ENCODE results near the gene BATF3.
"Not testable (repeated sequence)": the region's sequence is repeated elsewhere in the genome, so short reads cannot be mapped to it uniquely, and the experiment has no call there.

The BATF3 gene

GRCh38 chr1:212645546-212646543, 53.8 kb downstream of the BATF3 start:
- Histone ChIP-seq H3K4me1 (ENCODE audit: control insufficient read depth in 1 of 2, insufficient read depth in 1 of 2, low read depth in 1 of 2, low read length in 1 of 2) (no peaks in the 10 kb centered on the region), H3K9me3 (no peaks in the 10 kb centered on the region), H3K27ac (no peak overlapping the region), H3K36me3 (no peaks in the 10 kb centered on the region), H3K27me3 (no peaks in the 10 kb centered on the region), H3K4me3 (ENCODE audit: low read depth in 1 of 2, low read length in 1 of 2) (no peak overlapping the region)
- TF ChIP-seq CTCF (IDR thresholded peaks at IDR 0.05), result no peak

GRCh38 chr1:212644866-212645545, 54.6 kb downstream of the BATF3 start:
- TF ChIP-seq CTCF (IDR thresholded peaks at IDR 0.05), result no peak
- H3K4me1 ChIP-seq (ENCODE audit: control insufficient read depth in 1 of 2, insufficient read depth in 1 of 2, low read depth in 1 of 2, low read length in 1 of 2), result no peaks in the 10 kb centered on the region
- H3K4me3 ChIP-seq (ENCODE audit: low read depth in 1 of 2, low read length in 1 of 2), result no peak overlapping the region
- no peaks in the 10 kb centered on the region for H3K27me3 ChIP-seq
- H3K27ac ChIP-seq, result no peak overlapping the region
- no peaks in the 10 kb centered on the region for H3K9me3 ChIP-seq
- H3K36me3 ChIP-seq, result no peaks in the 10 kb centered on the region

- H3K9me3 ChIP-seq, result no peaks in the 10 kb centered on the region
- no peaks in the 10 kb centered on the region for H3K36me3 ChIP-seq
- no peaks in the 10 kb centered on the region for H3K4me1 ChIP-seq (ENCODE audit: control insufficient read depth in 1 of 2, insufficient read depth in 1 of 2, low read depth in 1 of 2, low read length in 1 of 2)
- peaks cover 5% of the 10 kb centered on the region for H3K27me3 ChIP-seq
- TF ChIP-seq CTCF (IDR thresholded peaks at IDR 0.05), result no peak
- no peak overlapping the region for H3K4me3 ChIP-seq (ENCODE audit: low read depth in 1 of 2, low read length in 1 of 2)
- no peak overlapping the region for H3K27ac ChIP-seq
These were observed 55.8 kb downstream of the BATF3 start for GRCh38 chr1:212643877-212644276.

- H3K36me3 ChIP-seq, result no peaks in the 10 kb centered on the region
- no peak for TF ChIP-seq CTCF (IDR thresholded peaks at IDR 0.05)
- H3K9me3 ChIP-seq, result no peaks in the 10 kb centered on the region
- H3K27ac ChIP-seq, result no peak overlapping the region
- peaks cover 5 to 6% of the 10 kb centered on the region in 2 experiments for H3K4me1 ChIP-seq (ENCODE audit: control insufficient read depth in 1 of 2, insufficient read depth in 1 of 2, low read depth in 1 of 2, low read length in 1 of 2)
- H3K27me3 ChIP-seq, result peaks cover 15% of the 10 kb centered on the region
- no peak overlapping the region for H3K4me3 ChIP-seq (ENCODE audit: low read depth in 1 of 2, low read length in 1 of 2)
These were observed 57.7 kb downstream of the BATF3 start for GRCh38 chr1:212641956-212642355.

- Histone ChIP-seq H3K9me3 (no peaks in the 10 kb centered on the region), H3K36me3 (no peaks in the 10 kb centered on the region), H3K4me1 (ENCODE audit: control insufficient read depth in 1 of 2, insufficient read depth in 1 of 2, low read depth in 1 of 2, low read length in 1 of 2) (peaks cover 21 to 22% of the 10 kb centered on the region in 2 experiments), H3K27ac (no peak overlapping the region), H3K27me3 (peaks cover 15% of the 10 kb centered on the region), H3K4me3 (ENCODE audit: low read depth in 1 of 2, low read length in 1 of 2) (no peak overlapping the region)
- no peak for TF ChIP-seq CTCF (IDR thresholded peaks at IDR 0.05)
These were observed 59.3 kb downstream of the BATF3 start for GRCh38 chr1:212640223-212640878.

GRCh38 chr1:212639524-212639923, 60.1 kb downstream of the BATF3 start:
- not testable (repeated sequence) for H3K27ac ChIP-seq; H3K36me3 ChIP-seq; H3K4me3 ChIP-seq (ENCODE audit: low read depth in 1 of 2, low read length in 1 of 2); H3K9me3 ChIP-seq
- Histone ChIP-seq H3K4me1 (ENCODE audit: control insufficient read depth in 1 of 2, insufficient read depth in 1 of 2, low read depth in 1 of 2, low read length in 1 of 2) (peaks cover 29 to 30% of the 10 kb centered on the region in 2 experiments), H3K27me3 (peaks cover 15% of the 10 kb centered on the region)

Measured in neutrophil (primary cell).